Activated T-cell treated with anti-CD3 and anti-CD28 coated beads for 24 hours (primary cell): ENCODE measurements around the gene HNRNPAB.
"Not testable (repeated sequence)": the region's sequence is repeated elsewhere in the genome, so short reads cannot be mapped to it uniquely, and the experiment has no call there.

Experiments
- DNase-seq: peaks from one replicate; pipeline ENCODE4 v3.0.0-alpha.2; 2020; ENCODE audit warnings: low read depth

Gene HNRNPAB

DNA sequence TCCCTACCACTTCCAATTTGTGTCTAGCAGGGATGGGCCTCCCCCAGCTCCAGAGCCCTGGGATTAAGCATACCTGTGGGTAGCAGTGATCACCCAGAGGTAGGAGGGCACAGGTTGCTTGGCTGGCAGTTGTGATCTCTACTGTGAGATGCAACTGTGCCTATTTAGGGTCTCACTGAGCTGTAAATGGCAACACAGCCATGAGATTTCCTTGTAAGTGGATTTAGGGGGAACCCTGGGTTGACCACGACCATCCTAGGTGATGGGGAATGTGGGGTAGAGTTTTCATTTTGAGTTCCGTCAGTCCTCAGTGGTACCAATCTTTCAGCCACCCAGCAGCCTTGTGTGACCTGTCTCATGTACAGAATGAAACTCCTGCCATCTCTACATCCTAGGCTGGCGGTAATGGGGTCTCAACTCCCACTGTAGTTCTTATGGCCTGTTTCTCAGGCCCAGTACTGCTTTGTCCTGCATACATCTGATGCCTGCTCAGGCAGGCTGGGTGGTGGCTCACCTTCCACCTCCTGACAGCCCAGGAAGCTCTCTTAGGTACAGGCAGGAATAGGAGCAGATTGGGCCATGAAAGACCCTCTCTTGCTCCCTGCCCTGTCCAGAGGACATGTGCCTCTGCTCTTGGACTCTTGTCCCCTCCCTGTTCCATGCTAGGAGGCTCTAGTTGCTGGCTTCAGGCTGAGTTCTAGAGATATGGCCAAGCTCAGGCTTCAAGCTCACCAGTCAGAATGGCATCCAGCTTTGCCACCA, 8.1 kb downstream of the HNRNPAB start:
- DNase-seq: no peak

DNA sequence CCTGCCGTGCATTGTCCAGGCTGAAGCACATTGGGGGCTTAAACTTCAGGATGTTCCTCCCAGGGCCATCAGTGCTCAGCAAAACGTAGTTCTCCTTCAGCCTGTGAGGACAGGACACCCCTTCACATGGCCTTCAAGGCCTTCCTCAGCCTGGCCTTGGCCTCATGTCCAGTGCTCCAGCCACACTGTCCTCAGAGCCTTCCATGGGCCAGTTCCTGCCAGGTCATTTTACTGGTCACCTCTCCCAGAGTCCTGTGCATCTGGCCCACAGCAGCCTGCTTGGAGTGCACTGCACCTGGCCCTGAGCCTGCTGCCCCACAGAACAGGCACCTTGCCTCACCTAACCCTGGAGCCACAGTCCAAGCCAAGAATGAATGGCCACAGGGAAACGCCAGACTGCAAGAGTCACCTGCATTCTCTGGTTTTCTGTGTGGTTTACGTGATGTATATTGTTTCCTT, 8.7 kb downstream of the HNRNPAB start:
- DNase-seq: no peak

DNA sequence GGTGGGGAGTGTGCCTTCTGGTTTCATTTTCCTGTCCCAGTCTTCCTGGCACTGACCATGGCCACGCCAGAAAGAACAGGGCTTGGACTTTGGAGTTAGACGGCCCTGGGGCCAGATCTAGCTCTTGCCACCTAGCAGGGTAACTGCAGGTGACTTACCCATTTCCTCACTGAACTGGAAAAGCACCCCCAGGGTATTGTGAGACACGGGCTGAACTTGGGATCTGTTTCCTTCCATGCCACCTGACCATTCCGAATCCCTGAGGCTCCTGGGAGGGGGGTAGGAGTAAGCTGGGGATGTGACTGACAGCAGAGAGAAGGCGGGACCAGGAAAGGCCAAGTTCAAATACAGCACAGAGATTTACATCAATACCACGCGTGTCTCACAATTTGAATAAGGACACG, 9.4 kb downstream of the HNRNPAB start:
- DNase-seq: no peak

DNA sequence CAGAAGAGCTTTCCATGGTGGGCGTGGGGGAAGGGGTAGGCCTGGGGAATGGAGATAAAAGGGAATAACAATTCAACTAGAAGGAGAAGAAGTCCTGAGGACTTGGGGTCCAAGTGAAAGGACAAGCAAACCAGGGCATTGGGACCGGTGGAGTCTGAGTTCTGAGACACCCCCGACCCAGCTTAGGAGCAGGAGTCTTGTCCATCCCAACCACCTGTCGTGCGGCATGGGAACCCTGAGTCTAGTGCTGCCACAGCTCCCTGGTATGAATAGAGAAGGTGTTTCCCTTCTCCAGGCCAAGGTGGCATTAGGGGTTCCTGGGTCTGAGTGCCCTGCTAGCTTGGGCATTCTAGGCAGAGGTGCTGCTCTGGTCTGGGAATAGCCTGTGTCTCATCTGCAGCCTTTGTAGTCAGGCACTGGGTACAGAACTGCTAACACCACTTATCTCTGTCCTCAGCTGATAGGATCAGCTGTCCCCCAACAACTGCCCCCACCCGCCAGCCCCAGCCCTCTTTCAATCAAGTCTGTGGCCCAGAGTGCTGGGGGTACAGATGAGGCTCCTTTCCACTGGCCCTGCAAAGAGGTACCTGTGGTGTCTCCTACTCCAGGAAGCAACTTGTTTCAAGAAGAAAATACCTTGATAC, 9.9 kb downstream of the HNRNPAB start:
- DNase-seq: no peak

DNA sequence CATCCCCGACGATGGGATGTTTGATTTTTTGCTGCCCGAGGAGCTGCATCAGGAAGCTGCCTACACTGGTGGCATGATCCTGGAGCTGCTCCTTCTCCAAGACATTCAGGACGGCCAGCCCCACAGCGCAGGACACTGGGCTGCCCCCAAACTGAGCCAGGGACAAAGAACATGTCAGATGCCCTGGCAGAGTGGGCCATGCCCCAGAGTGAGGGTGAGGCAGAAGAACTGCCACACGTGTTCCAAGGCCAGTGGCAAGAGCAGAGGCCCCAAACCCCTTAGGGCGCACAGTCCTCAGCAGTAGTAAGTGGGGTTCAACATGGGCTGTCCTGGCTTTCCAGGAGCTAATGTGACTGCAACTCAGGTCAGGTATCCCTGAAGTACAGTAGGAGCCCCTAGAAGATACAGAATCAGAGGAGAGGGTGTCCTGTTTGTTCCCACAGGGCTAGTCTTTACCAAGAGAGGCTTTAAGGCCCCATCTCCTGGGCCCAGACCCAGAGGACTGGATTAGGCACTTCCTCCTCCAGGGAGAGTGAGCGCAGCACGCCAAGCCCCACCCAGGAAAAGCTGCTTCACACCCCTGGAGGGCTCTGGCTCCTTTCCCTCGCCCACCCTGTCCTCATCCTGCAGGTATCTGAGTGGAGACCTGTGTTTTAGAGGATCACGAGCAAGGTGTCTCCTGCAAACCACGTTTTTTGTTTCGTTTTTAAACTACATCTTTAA, 11.1 kb downstream of the HNRNPAB start:
- DNase-seq: no peak

DNA sequence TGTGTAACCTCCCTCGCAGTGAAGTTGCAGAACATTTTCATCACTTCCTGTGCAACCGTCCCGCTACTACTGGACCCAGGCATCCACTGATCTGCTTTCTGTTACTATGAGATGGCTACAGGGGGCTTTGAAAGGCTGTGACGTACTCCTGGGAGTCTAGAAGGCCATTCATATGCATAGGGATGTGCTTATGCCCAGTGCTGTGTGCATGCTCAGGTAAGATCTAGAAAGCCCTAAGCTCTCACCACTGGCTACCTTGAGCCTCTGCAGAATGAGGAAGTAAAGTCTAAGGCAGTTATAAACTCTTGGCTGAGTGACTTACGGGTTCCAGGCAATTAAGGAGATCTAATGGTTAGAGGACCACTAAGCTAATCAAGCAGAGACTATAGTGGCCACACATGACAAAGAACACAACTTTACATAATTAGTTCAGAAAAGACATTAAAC, 11.8 kb downstream of the HNRNPAB start:
- no peak for DNase-seq

DNA sequence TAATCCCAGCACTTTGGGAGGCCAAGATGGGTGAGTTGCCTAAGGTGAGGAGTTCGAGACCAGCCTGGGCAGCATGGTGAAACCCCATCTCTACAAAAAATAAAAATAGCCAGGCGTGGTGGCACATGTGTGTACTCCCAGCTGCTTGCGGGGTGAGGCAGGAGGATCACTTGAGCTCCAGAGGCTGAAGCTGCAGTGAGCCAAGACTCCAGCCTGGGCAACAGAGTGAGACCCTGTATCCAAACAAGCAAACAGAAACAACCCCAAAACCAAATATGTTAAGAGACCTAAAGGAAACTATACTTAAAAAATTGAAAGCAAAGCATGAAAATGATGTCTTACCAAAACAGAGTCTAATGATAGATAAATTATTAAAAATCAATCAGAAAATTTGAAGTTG, 12.4 kb downstream of the HNRNPAB start:
- DNase-seq: no peak

DNA sequence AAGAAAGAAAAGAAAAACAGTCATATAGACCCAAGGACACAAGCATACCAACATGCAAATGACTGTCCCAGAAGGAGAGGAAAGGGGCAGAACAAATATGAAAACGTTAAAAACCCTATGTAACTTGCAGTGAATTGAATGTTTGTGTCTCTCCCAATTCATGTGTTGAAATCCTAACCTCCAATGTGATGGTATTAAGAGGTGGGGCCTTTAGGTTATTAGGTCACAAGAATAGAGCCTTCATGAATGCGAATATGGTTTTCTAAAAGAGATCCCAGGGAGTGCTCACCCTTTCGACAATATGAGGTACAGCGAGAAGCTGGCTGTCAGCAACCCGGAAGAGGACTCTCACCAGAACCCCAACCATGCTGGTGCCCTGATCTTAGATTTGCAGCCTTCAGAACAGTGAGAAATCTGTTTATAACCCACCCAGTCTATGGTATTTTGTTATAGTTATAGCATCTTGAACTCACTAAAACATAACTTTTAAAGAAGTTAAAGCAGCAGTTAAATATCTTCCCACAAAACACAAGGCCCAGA, 14.0 kb downstream of the HNRNPAB start:
- DNase-seq: no peak

DNA sequence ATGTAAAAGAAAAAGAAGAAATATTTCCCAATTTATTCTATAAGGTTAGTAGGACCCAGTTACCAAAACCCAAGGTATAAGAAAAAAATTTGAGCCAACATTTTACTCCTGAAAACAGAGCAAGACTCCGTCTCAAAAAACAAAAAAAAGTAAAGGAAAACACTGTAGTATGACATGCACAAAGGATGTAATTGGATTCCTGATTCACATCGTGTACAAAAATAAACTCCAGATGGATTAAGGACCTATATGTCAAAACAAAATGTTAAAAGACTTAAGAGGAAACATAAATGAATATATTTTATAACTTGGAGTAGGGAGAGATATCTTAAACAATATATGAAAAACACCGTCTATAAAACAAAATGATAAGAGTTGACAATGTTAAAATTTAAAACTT, 14.5 kb downstream of the HNRNPAB start:
- DNase-seq: no peak

DNA sequence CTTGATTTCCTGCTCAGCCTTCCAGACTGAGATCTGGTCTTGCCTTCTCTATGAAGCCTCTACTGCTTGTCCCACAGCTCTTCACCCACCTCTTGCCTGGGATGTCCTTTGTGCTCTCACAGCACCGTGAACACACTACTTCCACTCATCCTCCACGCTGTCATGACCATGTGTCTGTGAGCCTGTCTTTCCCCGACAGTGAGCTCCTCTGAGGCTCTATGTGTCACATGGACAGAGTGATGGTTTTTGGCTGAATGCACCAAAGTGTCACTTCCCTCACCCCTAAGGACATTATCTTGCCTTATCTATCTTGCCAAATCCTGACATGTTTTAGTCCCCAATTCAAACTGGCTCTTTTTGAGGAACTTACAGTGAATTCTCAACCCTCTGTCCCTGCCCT, 16.9 kb downstream of the HNRNPAB start:
- no peak for DNase-seq

DNA sequence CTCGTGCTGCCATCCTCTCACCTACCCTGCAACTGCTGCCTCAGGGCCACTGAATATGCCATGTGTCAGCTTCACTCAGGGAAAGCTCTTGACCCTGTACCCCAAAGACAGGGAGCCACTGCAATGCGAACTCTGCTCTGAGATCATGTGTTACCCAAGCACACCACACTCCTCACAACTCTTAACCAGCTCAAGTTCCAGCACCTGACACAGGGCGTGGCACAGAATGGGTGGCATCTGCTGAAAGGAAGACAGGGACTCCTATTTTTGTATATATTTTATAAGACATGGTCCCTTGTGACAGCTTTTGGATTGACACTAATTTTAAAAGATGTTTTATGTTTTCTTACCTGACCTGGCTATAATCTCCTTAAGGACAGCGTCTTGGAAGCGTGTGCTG, 17.5 kb downstream of the HNRNPAB start:
- DNase-seq: no peak

DNA sequence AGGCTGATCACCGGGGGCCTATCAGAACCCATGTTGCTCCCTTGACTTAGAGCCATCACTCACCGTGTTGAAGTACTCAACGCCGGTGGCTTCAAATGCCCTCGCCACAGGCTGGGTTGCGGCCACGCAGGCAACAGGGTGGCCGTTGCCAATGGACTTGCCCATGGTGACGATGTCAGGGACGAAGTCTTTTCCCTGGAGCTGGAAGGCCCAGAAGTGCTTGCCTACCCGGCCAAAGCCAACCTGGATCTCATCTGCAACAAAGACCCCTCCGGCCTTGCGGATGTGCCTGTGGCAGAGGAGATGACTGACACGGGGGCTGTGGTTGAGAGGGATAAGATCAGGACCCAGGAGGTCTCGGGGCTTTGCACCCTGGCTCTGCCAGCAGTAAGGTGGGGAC, 18.0 kb downstream of the HNRNPAB start:
- no peak for DNase-seq

DNA sequence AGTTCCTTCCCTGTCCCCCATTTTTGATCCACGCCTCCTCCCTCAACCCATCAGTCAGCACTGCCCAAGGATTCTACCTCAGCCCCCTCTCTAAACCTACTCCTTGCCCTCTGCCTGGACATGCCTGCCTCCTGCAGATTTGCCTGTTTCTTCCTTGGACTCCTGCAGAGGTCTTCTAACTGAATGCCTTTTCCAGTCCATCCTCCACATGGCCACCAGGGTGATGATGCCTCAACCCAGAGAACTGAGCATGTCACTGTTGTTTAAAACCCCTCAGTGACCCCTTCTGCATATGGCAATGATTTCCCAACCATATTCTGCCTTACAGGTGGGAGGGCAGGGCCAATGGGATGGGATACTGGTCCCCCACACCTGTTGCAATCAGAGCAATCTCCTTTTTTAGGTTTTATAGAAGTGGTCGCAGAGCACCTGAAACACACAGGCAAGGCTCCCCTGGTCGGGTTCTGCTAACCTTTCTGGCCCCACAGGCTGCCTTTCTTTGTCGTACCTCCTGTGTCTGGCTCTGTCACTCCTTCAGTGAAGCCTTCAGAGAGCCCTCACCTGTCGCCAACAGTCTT, 19.0 kb downstream of the HNRNPAB start:
- no peak for DNase-seq

DNA sequence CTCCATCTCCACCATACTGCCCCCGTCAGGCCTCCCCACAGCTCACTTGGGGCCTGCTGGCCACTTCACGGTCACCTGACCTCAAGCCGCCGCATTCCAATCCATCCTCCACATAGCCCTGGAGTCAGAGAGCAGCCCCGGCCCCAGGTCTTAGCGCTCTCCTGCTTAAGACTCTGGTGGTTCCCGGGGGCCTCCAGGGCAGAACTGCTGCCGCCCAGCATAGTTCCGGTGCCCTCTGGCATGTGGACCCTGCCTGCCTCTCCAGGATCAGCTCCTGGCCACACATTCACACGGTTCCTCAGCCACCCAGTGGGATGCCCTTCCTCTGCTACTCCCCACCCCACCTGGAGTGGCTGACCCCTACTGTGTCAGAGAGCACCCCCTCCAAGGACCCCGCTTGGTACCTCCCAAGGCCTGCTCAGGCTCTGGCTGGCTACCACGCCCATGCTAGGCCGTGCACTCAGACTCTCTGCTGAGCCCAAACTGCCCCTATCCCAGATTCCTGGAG, 19.5 kb downstream of the HNRNPAB start:
- DNase-seq: no peak

DNA sequence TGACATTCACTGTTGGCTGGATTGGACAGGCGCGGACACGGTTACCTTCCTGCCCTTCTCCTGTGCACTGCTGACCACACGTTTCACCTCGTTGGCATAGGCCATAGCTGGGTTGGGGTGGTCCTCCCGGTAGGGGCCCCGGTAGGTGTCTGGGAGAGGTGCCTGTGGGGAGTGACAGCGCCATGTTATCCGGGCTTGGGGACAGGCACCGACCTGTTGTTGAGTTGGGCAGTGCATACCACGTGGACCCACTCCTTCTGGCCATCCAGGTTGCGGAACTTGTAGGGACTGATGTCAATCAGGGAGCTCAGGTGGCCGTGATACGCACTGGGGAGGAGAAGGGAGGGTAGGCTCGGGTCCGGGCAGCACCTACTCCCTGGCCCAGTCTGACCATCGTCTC, 20.1 kb downstream of the HNRNPAB start:
- no peak for DNase-seq

DNA sequence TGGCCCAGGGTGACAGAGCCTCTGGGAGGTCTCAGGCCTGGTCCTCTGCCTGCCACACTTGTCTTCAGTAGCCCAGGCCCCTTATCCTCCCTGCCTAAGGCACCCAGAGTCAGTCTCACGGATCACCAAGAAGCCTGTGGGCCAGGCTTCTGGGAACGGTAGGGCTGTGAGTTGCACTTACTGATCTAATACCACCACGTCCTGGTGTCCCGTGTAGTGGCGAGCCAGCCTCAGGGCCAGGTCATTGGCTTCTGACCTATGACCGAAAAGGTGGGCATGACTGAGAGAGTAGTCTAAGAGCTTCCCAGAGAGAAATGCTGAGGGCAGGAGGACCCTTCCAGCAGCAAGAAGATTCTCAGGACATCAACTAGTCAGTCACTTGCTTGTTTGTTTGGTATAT, 20.8 kb downstream of the HNRNPAB start:
- DNase-seq: no peak

DNA sequence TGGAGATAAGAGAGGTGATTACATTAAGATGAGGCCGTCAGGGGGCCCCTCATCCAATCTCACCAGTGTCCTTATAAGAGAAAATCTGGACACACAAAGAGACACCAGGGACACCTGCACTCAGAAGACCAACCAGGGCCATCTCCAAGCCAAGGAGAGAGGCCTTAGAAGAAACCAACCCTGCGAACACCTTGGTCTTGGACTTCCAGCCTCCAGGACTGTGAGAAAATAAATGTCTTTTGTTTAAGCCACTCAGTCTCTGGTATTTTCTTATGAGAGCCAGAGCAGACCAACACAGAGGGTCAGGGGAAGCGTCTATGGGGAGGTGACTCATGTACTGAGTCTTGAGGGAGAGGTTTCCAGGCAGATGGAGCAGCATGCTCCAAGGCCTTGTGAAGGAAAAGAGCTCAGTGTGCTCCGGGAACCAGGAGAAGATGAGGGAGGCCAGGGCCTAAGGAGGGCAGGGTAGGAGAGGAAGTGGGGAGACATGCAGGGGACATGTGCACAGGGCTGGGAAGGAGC, 22.9 kb downstream of the HNRNPAB start:
- no peak for DNase-seq

DNA sequence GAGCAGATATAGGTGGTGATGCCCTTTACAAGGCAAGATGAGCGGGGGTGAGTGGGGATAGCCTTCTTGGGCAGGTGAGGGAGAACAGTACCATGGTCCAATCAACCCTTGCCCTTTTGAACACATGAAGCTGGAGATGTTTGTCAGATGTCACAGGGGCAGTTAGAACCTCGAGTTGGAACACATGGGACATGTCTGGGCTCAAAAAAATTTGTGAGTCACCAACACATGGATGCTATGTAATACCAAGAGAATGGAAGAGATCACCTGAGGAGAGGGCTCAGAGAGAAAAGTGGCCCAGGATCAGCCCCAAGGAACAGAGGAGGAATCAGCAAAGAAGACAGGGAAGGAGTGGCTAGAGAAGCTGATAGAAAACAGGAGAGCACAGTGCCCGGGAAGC, 23.6 kb downstream of the HNRNPAB start:
- no peak for DNase-seq

DNA sequence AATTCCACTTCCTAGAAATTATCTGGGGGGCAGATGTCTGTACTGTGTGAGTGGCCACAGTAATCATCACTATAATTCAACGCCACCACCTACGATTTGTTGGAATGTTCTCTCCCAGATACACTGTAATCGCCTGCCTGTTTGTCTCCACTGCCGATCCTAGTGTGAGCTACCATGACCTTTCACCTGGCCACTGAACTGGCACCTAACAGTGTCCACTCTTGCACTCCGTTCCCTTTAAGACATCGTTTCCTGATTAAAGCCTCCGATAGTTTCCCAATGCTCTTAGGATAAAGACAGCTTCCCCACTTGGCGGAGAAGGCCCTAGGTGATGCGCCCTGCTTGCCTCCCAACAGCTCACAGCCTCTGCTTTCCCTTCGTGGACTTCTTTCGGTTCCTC, 24.3 kb downstream of the HNRNPAB start:
- no peak for DNase-seq

DNA sequence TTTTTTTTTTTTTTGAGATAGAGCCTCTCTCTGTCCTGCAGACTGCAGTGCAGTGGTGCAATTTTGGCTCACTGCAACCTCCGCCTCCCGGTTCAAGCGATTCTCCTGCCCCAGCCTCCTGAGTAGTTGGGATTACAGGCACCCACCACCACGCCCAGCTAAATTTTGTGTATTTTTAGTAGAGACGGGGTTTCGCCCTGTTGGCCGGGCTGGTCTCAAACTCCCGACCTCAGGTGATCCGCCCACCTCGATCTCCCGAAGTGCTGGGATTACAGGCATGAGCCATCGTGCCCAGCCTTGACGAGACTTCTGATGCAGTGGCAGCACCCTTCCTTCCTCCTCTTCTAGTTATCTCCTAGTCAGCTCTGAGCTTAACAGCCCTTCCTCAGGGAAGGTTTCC, 24.8 kb downstream of the HNRNPAB start:
- DNase-seq: not testable (repeated sequence)

DNA sequence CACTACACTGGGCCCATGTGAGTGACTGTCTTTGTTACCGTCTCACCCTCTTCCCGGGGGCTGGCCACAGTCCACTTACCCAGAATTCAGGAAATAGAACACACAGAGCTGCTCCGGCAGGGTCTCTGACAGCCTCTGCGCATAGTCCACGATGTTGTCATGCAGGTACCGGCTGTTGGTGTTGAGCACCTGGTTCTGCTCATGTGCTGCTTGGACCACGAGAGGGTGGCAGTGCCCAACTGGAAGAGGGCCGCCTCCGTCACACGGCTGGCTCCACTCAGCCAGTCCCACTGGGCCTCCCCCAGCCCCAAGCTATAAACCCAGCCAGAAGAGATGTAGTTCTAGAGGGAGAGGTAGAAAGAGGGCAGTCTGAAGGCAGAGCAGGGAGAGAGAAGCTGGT, 25.5 kb downstream of the HNRNPAB start:
- DNase-seq: no peak
